GM18517 (cell line): ENCODE data around the gene STING1.
"Not testable (repeated sequence)": the region's sequence is repeated elsewhere in the genome, so short reads cannot be mapped to it uniquely, and the experiment has no call there.

Source experiments
- ATAC-seq: cut with Tn5 transposase; IDR thresholded peaks from one replicate; pipeline ENCODE4 v1.9.1; 2021; ENCODE audit warnings: mild to moderate bottlenecking, moderate library complexity; ENCODE audit not compliant: unreplicated experiment

The STING1 gene

DNA sequence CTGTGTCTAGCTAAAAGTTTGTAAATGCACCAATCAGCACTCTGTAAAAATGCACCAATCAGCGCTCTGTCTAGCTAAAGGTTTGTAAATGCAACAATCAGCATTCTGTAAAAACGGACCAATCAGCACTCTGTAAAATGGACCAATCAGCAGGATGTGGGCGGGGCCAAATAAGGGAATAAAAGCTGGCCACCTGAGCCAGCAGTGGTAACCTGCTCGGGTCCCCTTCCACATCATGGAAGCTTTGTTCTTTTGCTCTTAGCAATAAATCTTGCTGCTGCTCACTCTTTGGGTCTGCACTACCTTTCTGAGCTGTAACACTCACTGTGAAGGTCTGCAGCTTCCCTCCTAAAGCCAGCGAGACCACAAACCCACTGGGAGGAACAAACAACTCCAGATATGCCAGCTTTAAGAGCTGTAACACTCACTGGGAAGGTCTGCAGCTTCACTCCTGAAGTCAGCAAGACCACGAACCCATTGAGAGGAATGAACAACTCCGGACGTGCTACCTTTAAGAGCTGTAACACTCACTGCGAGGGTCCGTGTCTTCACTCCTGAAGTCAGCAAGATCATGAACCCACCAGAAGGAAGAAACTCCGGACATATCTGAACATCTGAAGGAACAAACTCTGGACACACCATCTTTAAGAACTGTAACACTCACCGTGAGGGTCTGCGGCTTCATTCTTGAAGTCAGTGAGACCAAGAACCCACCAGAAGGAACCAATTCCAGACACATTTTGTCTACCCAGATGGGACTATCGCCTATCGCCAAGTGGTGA lies 20.7 kb upstream of the STING1 start:
- ATAC-seq, result not testable (repeated sequence)

DNA sequence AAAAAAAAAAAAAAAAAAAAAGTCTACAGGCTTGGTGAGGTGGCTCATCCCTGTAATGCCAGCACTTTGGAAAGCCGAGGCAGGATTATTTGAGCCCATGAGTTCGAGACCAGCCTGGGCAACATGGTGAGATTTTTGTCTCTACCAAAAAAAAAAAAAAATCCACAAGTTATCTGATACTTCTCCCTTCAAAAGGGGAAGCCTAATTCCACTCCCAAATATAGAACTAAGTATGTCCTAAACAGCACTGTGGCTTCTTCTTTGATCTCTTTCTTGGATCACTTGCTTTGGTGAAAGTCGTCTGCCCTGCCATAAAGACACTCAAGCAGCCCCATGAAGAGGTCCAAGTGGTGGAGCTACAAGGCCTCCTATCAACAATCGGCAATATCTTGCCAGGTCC lies 18.8 kb upstream of the STING1 start:
- ATAC-seq, result no peak

DNA sequence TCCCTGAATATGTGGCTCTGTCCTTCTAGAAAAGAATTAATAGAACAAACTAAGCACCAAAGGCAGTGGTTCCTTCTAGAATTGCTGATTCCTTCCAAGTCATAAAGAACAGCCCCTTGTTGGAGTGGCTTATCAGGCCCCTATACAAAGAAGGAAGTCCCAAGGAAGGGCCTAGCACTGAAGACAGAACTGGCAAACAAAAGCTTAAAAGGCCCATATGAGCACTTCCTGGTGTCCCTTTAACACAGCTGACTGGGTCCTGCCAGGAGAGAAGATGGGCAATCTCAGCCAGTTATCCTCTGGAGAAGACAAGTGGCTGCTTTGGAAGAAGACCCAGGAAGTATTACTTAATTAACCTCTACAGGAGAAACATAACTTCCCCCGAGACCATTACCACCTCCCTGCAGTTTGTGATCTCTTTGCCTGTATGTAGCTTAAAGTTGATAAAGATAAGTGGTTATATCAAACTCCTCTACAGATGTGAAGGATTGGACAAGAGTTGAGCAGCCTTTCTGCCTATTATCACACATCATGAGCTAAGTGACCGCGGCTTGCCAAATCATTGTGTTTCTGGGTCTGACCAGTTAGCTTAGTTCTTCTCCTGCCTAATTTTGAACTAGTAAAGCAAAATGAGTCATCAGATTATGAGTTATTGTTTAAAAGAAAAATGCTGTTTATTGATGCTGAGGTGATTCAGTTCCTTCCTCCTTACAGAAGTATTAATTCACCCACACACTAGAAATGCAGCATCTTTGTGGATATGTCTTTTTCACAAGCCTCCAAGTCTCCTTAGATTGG lies 13.3 kb upstream of the STING1 start:
- no peak for ATAC-seq

DNA sequence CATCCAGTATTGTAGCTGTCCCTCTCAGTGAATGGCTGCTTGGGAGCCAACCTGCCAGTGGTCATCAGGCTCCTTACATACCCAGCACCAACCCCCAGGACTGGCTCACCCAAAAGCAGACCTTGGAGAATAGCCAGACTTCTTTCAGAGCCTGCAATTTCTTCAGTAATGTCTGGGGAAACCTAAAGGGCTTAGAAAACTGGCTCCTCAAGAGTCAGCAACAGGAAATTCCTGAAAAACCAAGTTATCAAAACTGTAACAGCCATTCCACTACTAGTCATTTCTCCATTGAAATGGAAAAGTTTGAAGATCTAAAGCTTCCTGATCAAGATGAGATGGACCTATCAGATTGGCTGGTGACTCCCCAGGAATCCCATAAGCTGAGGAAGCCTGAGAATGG lies 12.3 kb upstream of the STING1 start:
- no peak for ATAC-seq

DNA sequence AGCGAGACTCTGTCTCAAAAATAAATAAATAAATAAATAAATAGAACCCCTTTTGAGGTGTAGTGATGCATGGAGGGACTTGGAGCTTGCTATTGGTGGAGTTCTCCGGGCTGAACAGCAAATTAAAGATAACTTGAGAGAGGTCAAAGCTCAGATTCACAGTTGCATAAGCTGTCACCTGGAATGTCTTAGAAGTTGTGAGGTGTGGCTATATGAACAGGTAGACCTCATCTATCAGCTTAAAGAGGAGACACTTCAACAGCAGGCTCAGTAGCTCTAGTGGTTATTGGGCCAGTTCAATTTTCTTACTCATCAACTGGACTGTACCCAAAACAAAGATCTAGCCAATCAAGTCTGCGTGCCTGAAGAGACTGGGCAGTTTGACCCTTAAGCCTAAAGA lies 11.7 kb upstream of the STING1 start:
- no peak for ATAC-seq

DNA sequence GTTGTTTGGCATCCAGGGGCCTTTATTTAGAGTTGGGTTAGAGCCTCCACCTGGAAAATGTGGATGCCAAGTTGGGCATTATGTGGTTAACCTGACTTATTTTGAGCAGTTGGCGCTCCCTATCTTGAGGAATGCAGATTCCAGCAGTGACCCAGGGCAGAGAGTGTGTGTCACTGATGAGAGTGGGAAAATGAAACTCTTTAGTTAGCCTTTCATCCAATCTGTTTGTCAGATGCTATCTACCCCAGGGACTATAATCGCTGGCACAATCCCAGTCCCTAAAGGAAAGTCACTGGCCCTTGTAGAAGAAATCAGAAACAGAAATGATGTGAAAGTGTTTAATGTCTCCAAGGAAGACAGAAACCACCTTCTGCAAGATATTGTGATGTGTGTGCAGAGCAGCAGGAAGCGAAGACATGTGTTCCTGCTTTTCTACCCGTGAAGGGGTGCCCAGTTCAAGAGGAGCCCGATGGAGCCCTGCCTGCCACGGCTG lies 10.2 kb upstream of the STING1 start:
- ATAC-seq, result no peak

DNA sequence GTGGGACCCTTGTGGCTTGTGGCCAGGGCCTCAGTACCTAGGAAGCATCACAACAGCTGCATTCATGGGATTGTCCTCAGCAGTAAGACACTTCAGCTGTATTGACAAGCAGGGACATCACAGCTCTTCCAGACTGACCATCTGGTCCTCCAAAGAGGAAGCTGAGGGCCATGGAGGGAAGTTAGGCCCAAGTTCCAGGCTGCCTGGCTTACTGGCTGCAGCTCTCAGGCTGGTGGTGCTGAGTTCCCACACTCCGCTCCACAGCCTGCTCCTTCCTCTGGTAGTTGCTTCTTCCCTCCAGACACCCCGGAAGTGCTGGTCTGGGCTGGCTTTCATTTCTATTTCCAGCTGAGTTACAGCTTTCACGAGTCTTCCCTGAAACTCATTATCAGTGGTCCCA lies 5.7 kb upstream of the STING1 start:
- no peak for ATAC-seq

DNA sequence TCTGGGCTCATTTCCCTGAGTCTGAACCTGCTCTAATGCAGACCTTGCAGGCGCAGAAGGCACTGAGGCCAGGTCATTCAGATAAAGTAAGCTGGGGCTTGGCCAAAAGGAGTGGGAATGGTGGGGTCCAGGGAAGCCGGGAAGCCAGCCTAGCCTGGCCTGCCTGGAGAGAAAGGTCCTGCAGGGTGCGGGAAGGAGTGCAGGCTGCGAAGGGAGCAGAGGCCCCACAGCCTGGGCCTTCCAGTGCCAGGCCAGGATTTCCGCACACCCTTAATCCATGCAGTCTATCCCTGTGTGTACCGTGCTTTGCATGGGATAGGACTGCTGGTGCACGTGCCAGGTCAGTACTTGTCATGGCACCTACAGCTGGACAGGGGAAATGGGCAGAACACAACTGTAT lies 3.6 kb upstream of the STING1 start:
- ATAC-seq, result no peak

DNA sequence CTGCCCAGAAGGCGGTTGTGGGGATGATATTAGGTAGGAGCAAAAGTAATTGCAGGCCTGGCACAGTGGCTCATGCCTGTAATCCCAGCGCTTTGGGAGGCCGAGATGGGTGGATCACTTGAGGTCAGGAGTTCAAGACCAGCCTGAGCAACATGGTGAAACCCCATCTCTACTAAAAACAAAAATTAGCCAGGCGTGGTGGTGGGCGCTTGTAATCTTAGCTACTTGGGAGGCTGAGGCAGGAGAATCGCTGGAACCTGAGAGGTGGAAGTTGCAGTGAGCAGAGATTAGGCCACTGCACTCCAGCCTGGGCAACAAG lies 291 bp upstream of the STING1 start:
- not testable (repeated sequence) for ATAC-seq

DNA sequence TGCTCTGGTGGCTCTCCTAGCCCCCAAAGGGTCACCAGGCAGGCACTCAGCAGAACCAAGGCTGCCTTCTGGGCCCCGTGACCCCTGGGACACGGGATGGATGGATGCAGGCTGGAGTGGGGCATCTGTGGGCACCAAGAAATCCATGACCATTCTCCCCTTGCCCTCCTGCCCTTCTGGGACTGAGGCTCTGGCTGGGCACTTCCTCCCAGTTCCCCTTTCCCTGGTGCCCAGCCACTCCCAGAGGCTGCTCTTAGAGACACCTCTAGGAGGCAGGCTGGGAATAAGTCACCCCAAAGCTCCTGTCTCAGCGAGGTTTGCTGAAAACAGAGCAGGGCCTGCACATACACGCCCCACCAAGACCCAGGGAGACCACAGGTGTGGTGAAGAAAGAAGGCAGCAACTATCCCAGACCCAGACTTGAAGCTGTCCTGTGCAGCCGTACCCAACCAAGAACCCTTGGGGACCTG lies 943 bp downstream of the STING1 start:
- ATAC-seq, result no peak

DNA sequence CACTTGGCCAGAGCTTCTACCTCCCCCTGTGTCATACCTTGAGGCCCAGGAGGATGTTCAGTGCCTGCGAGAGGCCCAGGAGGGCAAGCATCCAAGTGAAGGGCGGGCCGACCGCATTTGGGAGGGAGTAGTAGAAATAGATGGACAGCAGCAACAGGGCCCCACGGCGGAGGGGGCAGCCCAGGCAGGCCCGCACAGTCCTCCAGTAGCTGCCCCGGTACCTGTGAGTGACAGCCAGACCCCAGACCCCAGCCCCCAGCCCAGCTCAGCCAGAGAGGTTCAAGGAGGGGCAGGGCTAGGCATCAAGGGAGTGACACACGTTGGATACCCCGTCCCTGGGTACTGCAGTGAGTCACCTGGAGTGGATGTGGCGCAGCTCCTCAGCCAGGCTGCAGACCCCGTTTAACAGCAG lies 1.4 kb downstream of the STING1 start:
- no peak for ATAC-seq

DNA sequence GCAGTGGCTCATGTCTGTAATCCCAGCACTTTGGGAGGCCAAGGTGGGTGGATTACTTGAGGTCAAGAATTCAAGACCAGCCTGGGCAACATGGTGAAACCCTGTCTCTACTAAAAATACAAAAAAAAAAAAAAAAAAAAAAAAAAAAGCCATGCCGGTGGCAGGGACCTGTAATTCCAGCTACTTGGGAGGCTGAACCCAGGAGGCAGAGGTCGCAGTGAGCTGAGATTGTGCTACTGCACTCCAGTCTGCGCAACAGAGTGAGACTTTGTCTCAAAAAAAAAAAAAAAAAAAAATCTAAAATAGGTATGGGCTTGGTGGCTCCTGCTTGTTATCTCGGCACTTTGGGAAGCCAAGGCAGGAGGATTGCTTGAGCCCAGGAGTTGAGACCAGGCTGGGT lies 2.8 kb downstream of the STING1 start:
- ATAC-seq, result not testable (repeated sequence)

DNA sequence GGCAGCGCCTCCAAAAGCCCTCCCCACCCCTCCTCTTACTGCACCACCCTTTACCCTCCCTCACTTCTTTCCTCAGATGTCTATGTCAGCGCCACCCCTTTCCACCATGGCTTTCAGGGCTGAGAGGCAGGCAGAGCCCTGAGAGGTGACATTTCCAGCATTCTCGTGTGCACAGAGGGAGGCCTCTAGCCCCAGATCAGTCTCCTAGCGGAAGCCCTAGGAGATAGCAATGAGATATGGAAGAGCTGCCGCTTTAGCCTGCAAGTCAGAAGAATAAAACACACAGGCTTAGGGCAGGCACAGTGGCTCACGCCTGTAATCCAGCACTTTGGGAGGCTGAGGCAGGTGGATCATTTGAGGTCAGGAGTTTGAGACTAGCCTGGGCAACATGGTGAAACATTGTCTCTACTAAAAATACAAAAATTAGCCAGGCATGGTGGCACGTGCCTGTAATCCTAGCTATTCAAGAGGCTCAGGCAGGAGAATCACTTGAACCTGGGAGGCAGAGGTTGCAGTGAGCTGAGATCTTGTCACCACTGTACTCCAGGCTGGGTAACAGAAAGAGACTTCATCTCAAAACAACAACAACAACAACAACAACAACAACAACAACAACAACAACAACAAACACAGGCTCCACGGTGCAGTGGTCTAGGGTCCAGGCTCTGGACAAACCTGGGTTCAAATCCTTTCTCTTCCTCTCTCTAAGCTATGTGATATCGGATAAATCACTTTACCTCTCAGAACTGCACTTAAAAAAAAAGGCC lies 3.7 kb downstream of the STING1 start:
- ATAC-seq, result not testable (repeated sequence)

DNA sequence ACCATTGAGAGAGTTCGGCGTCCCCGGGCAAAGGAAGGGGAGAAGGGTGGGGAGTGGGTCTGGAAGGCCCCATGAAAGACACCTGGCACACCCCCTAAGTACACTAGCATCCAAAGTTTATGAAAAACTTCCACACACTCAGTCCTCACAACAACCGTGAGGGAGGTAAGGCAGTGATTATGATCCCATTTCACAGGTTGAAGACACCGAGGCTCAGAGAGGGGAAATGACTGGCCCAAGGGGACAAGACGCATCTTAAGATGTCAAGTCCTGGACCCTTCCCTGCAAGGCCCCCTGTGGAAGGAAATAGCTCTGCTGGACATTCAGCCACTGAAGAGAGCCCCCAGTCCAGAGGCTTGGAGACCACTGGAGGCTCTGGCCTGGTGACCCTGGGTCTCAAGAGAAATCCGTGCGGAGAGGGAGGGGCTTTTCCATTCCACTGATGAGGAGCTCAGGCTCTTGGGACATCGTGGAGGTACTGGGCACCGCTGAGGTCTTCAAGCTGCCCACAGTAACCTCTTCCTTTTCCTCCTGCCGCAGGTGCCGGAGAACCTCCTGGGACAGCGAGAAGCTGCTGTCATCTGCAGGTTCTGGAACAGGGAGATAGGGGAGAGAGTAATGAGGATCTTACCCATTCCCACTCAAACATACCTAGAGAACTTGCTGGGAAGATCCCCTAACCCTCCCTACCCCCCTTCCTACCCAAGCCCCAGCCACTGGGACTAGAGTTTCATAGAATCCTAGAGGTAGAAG lies 6.5 kb downstream of the STING1 start:
- ATAC-seq, result no peak

DNA sequence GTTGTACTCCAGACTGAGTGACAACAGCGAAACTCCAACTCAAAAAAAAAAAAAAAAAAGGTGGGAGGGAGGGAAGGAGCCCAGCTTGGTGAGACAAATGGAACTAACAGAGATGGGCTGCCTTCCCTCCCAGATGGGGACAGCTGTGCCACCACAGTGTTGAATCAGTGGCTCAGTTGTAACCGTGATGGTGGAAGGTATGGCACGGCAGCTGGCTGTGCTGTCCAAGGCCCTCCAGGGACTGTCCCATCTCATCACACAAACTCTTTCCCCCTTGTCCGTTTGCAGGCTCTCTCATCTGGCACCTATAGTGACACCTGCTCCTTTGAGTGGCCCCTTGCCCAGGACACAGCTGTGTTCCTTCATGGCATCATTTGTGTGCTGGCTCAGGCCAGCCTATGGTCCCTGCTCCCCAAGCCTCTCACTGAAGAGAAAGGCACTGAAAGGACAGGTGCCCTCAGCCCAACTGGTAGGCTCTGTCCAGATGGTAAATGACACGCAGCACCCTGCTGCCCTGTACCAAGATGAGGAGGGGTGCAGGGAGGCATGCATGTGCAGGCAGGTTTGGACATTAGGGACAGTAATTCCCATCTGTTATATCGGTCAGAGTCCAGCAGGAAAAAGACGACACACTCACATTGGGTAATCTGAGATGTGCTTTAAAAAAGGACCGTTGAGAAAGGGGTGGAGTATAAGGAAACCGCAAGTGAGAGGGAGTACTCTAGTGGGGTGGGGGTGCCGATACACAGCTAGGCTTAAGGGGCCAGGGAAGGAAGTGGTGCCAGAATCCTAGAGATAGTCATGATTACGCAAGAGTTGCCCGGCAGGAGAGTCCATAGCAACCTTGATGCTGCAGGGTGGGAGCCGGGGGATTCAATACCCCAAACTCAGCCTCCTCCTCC lies 7.4 kb downstream of the STING1 start:
- ATAC-seq, result no peak

DNA sequence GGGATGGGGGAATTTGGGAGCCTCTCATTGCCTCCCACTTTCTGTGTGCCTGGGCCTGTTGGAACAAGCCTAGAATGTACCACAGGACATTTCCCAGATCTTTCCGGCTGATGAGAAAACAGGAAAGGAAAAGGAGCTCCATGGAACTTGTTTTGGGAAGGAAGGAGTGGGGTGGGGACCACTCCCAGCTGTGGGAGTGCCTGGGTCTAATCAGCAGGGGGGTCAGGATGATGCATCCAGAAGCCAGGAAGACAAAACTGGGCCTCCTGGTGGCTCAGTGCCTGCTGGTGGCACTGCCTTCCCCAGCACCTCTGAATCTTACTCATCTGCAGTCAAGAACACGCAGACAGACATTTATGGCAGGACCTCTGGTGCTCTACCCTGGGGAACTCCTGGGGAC lies 9.0 kb downstream of the STING1 start:
- ATAC-seq, result no peak

DNA sequence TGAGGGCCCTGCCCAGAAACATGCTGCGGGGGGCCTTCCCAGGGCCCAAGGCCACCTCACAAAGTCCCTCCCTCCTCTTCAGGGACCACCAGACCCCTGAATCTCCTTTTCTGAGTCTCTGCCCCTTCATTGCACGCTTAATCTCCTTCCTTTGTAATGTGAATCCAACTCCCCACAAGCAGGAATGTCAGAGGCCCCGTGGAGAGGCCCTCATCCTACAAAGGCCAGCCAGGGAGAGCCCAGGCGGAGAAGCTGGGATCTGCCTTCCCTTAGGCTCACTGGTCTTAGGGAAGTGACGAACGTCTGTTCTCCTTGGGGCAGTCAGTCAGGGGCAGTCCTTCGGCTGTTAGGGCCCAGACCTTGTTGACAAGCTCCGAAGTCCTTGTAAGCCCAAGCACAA lies 9.5 kb downstream of the STING1 start:
- no peak for ATAC-seq

DNA sequence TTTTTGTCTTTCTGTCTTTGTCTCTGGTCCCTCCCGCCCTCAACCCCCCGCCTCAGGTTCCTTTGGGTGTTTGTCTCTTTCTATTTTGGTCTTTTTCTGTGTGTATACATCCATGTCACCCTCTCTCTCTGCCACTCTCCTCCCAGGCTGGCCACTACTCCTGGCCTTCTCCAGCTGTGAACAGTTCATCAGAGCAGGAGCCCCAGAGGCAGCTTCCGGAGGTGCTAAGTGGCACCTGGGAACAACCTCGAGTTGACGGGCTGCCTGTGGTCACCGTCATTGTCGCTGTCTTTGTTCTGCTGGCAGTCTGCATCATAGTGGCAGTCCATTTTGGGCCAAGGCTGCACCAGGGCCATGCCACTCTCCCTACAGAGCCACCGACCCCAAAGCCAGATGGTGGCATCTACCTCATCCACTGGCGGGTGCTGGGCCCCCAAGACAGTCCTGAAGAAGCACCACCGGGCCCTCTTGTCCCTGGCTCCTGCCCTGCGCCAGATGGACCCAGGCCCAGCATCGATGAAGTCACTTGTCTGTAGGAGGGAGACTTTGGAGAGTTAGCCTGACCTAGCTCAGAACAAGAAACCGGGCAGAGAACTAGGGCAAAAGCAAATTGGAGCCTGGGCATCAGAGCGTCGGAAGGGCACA lies 10.1 kb downstream of the STING1 start:
- ATAC-seq, result no peak

DNA sequence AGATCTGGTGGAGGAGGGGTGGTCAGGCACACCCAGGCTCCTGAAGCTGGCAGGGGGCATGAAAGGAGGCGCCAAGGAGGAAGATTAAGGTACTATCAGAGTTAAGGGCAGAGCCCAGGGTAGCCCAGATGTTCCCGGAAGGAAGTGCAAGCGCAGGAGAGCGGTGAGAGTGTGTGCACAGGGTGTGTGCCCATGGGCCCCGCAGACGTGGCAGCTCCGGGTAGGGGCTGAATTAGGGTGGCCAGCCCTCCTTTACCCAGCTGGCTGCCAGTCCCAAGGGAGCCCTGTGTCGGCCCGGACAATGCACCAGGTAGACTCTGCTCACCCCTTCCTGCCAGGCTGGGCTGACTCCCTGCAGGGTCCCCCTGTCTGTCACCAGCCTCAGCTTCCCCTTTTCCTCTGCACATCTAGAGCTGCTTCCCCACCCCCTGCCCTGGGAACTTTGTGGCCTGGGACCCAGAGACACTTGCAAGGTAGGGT lies 11.7 kb downstream of the STING1 start, which contains the start of gene SMIM33:
Gene SMIM33, plus strand, starts transcription at position 184 of the 480 bp plus-strand sequence. Its CDS starts 118 bp downstream, at position 302.
- ATAC-seq, result no peak
